GM12878 (cell line): ENCODE measurements around the gene GRM5.

Experiments
- CREB1 ChIP-seq: IDR thresholded peaks from 2 replicates; pipeline ENCODE4 v1.6.1; 2012; ENCODE audit warnings: low read depth, mild to moderate bottlenecking, inconsistent platforms
- CTCF ChIP-seq, 3 experiments: IDR thresholded peaks in 2 of 3; conservative IDR thresholded peaks in 1 of 3; 2 replicates each; pipeline ENCODE4 v1.5.1; 2011; ENCODE audit warnings: low read depth in 3 of 3, low read length in 3 of 3, mild to moderate bottlenecking in 3 of 3, control low read depth in 2 of 3, moderate library complexity in 2 of 3, inconsistent platforms in 1 of 3, mixed read lengths in 1 of 3; ENCODE audit not compliant: control insufficient read depth in 2 of 3, insufficient read depth in 1 of 3; ENCODE audit errors: extremely low read depth in 1 of 3
- GABPA ChIP-seq: IDR thresholded peaks from 2 replicates; pipeline ENCODE4 v1.6.1; 2014; ENCODE audit warnings: antibody characterized with exemption, low read depth, mild to moderate bottlenecking, inconsistent platforms
- KLF5 ChIP-seq: fragments of 450-650 bp; IDR thresholded peaks from 2 replicates; pipeline ENCODE4 v1.6.1; 2014; ENCODE audit warnings: mild to moderate bottlenecking; ENCODE audit not compliant: partially characterized antibody
- MAX ChIP-seq: IDR thresholded peaks from 2 replicates; pipeline ENCODE4 v1.6.1; 2012; ENCODE audit warnings: low read depth, low read length, improper control_type of control experiment
- MEF2A ChIP-seq: IDR thresholded peaks from 2 replicates; pipeline ENCODE4 v1.6.1; 2011; ENCODE audit warnings: low read depth, mild to moderate bottlenecking, low read length, moderate library complexity; ENCODE audit not compliant: insufficient read depth
- MXI1 ChIP-seq: fragments of 150-350 bp; IDR thresholded peaks from 2 replicates; pipeline ENCODE4 v1.6.1; 2011; ENCODE audit warnings: low read depth, mild to moderate bottlenecking, inconsistent platforms, low read length, improper control_type of control experiment
- NFIC ChIP-seq: IDR thresholded peaks from 2 replicates; pipeline ENCODE4 v1.6.1; 2012; ENCODE audit warnings: low read depth, mild to moderate bottlenecking, inconsistent platforms, low read length, moderate library complexity
- NFYB ChIP-seq: IDR thresholded peaks from 2 replicates; pipeline ENCODE4 v1.6.1; 2011; ENCODE audit warnings: low read depth, mild to moderate bottlenecking, low read length, improper control_type of control experiment, moderate library complexity; ENCODE audit not compliant: insufficient read depth
- PAX8 ChIP-seq: fragments of 450-650 bp; IDR thresholded peaks from 2 replicates; pipeline ENCODE4 v1.6.1; 2017; ENCODE audit warnings: mild to moderate bottlenecking, moderate library complexity
- POLR2A ChIP-seq: IDR thresholded peaks from 2 replicates; pipeline ENCODE4 v1.6.1; 2011; ENCODE audit warnings: low read depth, mild to moderate bottlenecking, low read length
- SREBF2 ChIP-seq: IDR thresholded peaks from 2 replicates; pipeline ENCODE4 v1.6.1; 2012; ENCODE audit warnings: mild to moderate bottlenecking, low read length
- YY1 ChIP-seq: IDR thresholded peaks from 2 replicates; pipeline ENCODE4 v1.6.1; 2011; ENCODE audit warnings: low read depth, mild to moderate bottlenecking, low read length

- TF ChIP-seq CTCF (IDR thresholded peaks at IDR 0.05 in 2 of 3, conservative IDR thresholded peaks at IDR 0.05 in 1 of 3; ENCODE audit: control insufficient read depth in 2 of 3, extremely low read depth in 1 of 3, insufficient read depth in 1 of 3, low read depth in 3 of 3, low read length in 3 of 3) (no peak), POLR2A (no peak), CREB1 (no peak), NFIC (no peak), MEF2A (no peak), MXI1 (no peak), NFYB (no peak), YY1 (no peak), PAX8 (no peak), SREBF2 (no peak), KLF5 (no peak), MAX (no peak), GABPA (no peak)
These were observed 364.0 kb downstream of the GRM5 start for GRCh38 chr11:88701816-88702215.
